Measurements from ENCODE around the gene FBLN1.

DNA sequence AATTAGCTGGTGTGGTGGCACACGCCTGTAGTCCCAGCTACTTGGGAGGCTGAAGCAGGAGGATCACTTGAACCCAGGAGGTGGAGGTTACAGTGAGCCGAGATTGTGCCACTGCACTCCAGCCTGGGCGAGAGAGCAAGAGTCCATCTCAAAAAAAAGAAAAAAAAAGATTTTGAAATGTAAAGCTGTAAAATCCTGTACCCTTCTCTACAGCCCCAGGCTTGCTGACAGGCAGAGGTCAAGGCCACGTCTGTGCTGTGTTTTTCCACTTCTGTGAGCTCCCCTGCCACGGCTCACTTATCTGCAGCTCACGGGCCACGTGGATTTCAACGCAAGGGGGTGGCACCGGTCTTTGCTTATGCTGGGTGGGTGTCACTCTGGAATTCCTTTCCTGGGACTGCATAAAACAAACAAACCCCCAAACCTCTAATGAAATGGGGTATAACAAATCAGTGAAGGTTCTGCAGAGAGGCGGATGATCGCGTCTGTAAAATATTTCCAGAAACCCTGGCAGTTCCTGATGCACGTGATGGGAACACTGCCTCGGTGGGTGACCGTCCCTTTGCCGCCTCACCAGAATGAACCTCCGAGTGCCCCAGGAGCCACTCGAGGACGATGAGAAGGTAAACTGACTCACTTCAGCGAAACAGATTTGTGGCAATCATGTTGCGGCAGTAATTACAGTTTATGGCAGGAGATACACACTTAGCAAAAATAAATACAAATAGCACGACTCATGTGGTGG lies 125.0 kb downstream of the FBLN1 start:
- TF ChIP-seq, protein P1, sequence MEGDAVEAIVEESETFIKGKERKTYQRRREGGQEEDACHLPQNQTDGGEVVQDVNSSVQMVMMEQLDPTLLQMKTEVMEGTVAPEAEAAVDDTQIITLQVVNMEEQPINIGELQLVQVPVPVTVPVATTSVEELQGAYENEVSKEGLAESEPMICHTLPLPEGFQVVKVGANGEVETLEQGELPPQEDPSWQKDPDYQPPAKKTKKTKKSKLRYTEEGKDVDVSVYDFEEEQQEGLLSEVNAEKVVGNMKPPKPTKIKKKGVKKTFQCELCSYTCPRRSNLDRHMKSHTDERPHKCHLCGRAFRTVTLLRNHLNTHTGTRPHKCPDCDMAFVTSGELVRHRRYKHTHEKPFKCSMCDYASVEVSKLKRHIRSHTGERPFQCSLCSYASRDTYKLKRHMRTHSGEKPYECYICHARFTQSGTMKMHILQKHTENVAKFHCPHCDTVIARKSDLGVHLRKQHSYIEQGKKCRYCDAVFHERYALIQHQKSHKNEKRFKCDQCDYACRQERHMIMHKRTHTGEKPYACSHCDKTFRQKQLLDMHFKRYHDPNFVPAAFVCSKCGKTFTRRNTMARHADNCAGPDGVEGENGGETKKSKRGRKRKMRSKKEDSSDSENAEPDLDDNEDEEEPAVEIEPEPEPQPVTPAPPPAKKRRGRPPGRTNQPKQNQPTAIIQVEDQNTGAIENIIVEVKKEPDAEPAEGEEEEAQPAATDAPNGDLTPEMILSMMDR (IDR thresholded peaks at IDR 0.05; ENCODE audit: insufficient read depth, low read length, poor library complexity, severe bottlenecking): no peak
- TF ChIP-seq EZH2phosphoT487 (conservative IDR thresholded peaks at IDR 0.05; ENCODE audit: low read length): no peak
